SU-DHL-6 (cell line): ENCODE data around the gene FAM53B.

Source experiments
- H2AFZ ChIP-seq: fragments of 200-600 bp; sonication (generic); 2 replicates; pipeline ENCODE4 v1.6.1; 2014; ENCODE audit warnings: low read depth, mild to moderate bottlenecking, moderate library complexity, mixed read lengths, antibody characterized with exemption, low read length; ENCODE audit not compliant: severe bottlenecking
- H3F3A ChIP-seq: fragments of 200-600 bp; shearing (Covaris generic); 2 replicates; pipeline ENCODE4 v1.6.0; 2016; ENCODE audit warnings: antibody characterized with exemption, mild to moderate bottlenecking; ENCODE audit not compliant: insufficient read depth
- H3K27ac ChIP-seq: fragments of 200-600 bp; sonication (generic); 2 replicates; pipeline ENCODE4 v1.5.1; 2016; ENCODE audit warnings: low read depth, mild to moderate bottlenecking, low read length, moderate library complexity, mixed read lengths
- H3K27me3 ChIP-seq: fragments of 200-600 bp; sonication (generic), shearing (Covaris generic); 2 replicates; pipeline ENCODE4 v1.6.0; 2014; ENCODE audit warnings: mild to moderate bottlenecking, low read length
- H3K36me3 ChIP-seq: fragments of 200-600 bp; sonication (generic); 2 replicates; pipeline ENCODE4 v1.6.1; 2014; ENCODE audit warnings: mild to moderate bottlenecking, low read length, mixed read lengths
- H3K4me2 ChIP-seq: fragments of 300-600, 200-600 bp; shearing (Covaris generic), sonication (generic); 2 replicates; pipeline ENCODE4 v1.6.0; 2014; ENCODE audit warnings: low read length, low read depth, mild to moderate bottlenecking; ENCODE audit not compliant: poor library complexity, severe bottlenecking
- H3K4me3 ChIP-seq: fragments of 200-600 bp; sonication (generic); 2 replicates; pipeline ENCODE4 v1.5.1; 2014; ENCODE audit warnings: antibody characterized with exemption, low read length, mild to moderate bottlenecking, mixed read lengths; ENCODE audit not compliant: insufficient read depth, poor library complexity, severe bottlenecking
- H3K79me2 ChIP-seq: fragments of 200-600 bp; sonication (generic); 2 replicates; pipeline ENCODE4 v1.6.1; 2014; ENCODE audit warnings: mild to moderate bottlenecking, low read length, moderate library complexity; ENCODE audit not compliant: insufficient read depth
- H3K9ac ChIP-seq: fragments of 200-600 bp; sonication (generic); 2 replicates; pipeline ENCODE4 v1.7.0; 2014; ENCODE audit warnings: mild to moderate bottlenecking, low read length
- H3K9me2 ChIP-seq: fragments of 200-600 bp; sonication (generic); replicated peaks from 2 replicates; pipeline ENCODE4 v1.6.1; 2014; ENCODE audit warnings: low read length; ENCODE audit not compliant: insufficient read depth
- H3K9me3 ChIP-seq: fragments of 200-600 bp; sonication (generic); 2 replicates; pipeline ENCODE4 v1.6.1; 2014; ENCODE audit warnings: low read length, mixed read lengths; ENCODE audit not compliant: insufficient read depth
- H4K20me1 ChIP-seq: fragments of 200-600 bp; sonication (generic); 2 replicates; pipeline ENCODE4 v1.6.1; 2014; ENCODE audit warnings: low read depth, mild to moderate bottlenecking, antibody characterized with exemption, low read length, moderate library complexity, mixed read lengths
- EZH2phosphoT487 ChIP-seq: fragments of 200-600 bp; sonication (generic), shearing (Covaris generic); conservative IDR thresholded peaks from 2 replicates; pipeline ENCODE4 v1.6.1; 2018; ENCODE audit warnings: mild to moderate bottlenecking, antibody characterized with exemption, low read length, moderate library complexity, mixed read lengths
- TF ChIP-seq, protein P1 (sequence below): fragments of 200-600 bp; sonication (generic); IDR thresholded peaks from one replicate; pipeline ENCODE4 v1.5.1; 2017; ENCODE audit warnings: antibody characterized with exemption, mild to moderate bottlenecking, low read length, moderate library complexity; ENCODE audit not compliant: insufficient read depth, poor library complexity, severe bottlenecking

The FAM53B gene

DNA sequence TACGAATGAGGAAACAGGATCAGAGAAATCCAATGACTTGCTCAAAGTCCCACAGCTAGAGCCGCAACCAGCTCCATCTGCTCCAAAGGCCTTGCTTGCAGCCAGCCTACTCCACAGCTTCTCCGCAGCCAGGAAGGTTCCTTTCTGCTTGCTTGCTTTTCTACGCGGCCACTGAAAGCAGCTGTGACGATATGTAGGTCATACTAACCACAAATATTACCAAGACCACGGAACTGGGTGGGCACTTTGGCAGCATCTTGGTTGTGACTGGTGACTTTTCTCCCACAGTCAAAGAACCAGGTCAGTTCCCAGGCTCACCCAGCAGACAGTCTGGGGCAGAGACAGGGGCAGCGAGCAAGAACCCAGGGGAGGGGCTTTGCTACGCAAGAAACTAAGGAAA, 86.4 kb downstream of the FAM53B start:
- Histone ChIP-seq H3K36me3 (no peaks in the 10 kb centered on the region), H3K4me3 (no peak overlapping the region), H2AFZ (no peak overlapping the region), H3K4me2 (no peak overlapping the region), H4K20me1 (no peaks in the 10 kb centered on the region; the same call in 1 of the 2 replicates), H3F3A (no peaks in the 10 kb centered on the region), H3K9me2 (no peaks in the 10 kb centered on the region), H3K79me2 (peaks cover 94% of the 10 kb centered on the region), H3K27ac (no peak overlapping the region), H3K9me3 (no peaks in the 10 kb centered on the region), H3K27me3 (no peaks in the 10 kb centered on the region), H3K9ac (no peak overlapping the region)
- no peak for TF ChIP-seq EZH2phosphoT487
- TF ChIP-seq, protein P1, sequence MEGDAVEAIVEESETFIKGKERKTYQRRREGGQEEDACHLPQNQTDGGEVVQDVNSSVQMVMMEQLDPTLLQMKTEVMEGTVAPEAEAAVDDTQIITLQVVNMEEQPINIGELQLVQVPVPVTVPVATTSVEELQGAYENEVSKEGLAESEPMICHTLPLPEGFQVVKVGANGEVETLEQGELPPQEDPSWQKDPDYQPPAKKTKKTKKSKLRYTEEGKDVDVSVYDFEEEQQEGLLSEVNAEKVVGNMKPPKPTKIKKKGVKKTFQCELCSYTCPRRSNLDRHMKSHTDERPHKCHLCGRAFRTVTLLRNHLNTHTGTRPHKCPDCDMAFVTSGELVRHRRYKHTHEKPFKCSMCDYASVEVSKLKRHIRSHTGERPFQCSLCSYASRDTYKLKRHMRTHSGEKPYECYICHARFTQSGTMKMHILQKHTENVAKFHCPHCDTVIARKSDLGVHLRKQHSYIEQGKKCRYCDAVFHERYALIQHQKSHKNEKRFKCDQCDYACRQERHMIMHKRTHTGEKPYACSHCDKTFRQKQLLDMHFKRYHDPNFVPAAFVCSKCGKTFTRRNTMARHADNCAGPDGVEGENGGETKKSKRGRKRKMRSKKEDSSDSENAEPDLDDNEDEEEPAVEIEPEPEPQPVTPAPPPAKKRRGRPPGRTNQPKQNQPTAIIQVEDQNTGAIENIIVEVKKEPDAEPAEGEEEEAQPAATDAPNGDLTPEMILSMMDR, result no peak

DNA sequence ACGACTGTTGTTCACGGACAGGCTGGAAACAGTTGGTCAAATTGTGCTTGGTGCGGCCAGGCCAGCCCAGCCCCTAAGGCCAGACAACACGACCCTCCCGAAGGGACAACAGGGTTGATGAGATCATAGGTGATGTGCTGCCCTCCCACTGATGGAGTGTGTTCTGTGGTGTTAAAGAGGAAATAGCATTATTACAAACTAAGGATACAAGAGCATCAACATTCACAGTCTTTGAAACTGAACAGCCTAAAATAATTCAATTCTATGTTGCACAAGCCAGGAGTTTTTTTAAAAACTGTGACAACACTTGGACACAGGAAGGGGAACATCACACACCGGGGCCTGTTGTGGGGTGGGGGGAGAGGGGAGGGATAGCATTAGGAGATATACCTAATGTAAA, 87.6 kb downstream of the FAM53B start:
- Histone ChIP-seq H3K9me3 (no peaks in the 10 kb centered on the region), H3K4me3 (no peak overlapping the region), H2AFZ (no peak overlapping the region), H4K20me1 (no peaks in the 10 kb centered on the region; the same call in 1 of the 2 replicates), H3K27ac (no peak overlapping the region), H3F3A (no peaks in the 10 kb centered on the region), H3K9ac (no peak overlapping the region), H3K27me3 (no peaks in the 10 kb centered on the region), H3K4me2 (no peak overlapping the region), H3K79me2 (peaks cover 96% of the 10 kb centered on the region), H3K36me3 (no peaks in the 10 kb centered on the region), H3K9me2 (no peaks in the 10 kb centered on the region)
- no peak for TF ChIP-seq EZH2phosphoT487
- TF ChIP-seq, protein P1, result no peak

DNA sequence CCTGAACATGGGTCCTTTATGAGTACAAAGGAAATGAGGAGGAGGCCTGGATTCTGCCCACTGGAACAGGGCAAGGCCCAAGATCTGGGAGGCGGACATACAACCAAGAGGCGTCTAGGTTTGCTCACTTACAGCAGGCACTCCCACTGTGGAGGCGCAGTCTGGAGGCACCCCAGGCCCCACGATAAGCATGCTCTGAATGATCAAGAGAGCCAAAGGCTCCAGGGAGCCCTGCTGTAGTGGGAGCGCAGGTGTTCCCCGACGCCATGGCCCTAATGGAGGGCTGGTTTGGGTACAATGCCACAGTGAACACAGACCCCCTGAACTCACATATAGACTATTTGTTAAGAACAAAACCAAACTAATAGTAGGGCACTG, 88.1 kb downstream of the FAM53B start:
- Histone ChIP-seq H3K27me3 (no peaks in the 10 kb centered on the region), H3K9me2 (no peaks in the 10 kb centered on the region), H3K27ac (no peak overlapping the region), H3K9ac (no peak overlapping the region), H4K20me1 (no peaks in the 10 kb centered on the region; the same call in 1 of the 2 replicates), H3F3A (no peaks in the 10 kb centered on the region), H3K36me3 (no peaks in the 10 kb centered on the region), H3K4me3 (no peak overlapping the region), H3K4me2 (no peak overlapping the region), H2AFZ (no peak overlapping the region), H3K9me3 (no peaks in the 10 kb centered on the region), H3K79me2 (peaks cover 96% of the 10 kb centered on the region)
- TF ChIP-seq, protein P1, result no peak
- TF ChIP-seq EZH2phosphoT487, result no peak
